Astrocyte (in vitro differentiated cells and primary cell): ENCODE data around the gene HMX1.

Experiments used
- EZH2 ChIP-seq: IDR thresholded peaks from 2 replicates; pipeline ENCODE4 v1.6.1; 2012; ENCODE audit warnings: mild to moderate bottlenecking, low read length, inconsistent platforms; ENCODE audit not compliant: insufficient read depth
- TF ChIP-seq, protein P1 (sequence below): IDR thresholded peaks from 2 replicates; pipeline ENCODE4 v1.5.1; 2011; ENCODE audit warnings: low read depth, mild to moderate bottlenecking, inconsistent platforms, low read length, moderate library complexity; ENCODE audit not compliant: insufficient read depth

DNA sequence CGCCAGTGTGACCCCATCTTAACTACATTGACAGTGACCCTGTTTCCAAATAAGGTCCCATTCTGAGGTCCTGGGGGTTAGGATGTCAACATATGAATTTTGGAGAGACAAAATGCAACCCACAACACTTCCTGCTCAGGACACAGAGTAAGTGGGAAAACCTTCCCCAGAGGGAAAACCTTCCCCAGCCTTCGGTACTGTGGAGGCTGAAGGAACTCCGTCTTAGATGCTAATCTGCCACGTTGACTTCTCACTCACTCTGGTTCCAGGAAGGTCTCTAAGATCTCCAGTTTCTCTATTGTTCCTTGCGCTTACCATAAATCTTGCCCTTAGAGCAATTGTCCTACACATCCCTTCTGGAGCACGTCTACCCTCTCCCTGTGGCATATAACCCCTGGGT is 29.7 kb upstream of the HMX1 start:
- TF ChIP-seq, protein P1, sequence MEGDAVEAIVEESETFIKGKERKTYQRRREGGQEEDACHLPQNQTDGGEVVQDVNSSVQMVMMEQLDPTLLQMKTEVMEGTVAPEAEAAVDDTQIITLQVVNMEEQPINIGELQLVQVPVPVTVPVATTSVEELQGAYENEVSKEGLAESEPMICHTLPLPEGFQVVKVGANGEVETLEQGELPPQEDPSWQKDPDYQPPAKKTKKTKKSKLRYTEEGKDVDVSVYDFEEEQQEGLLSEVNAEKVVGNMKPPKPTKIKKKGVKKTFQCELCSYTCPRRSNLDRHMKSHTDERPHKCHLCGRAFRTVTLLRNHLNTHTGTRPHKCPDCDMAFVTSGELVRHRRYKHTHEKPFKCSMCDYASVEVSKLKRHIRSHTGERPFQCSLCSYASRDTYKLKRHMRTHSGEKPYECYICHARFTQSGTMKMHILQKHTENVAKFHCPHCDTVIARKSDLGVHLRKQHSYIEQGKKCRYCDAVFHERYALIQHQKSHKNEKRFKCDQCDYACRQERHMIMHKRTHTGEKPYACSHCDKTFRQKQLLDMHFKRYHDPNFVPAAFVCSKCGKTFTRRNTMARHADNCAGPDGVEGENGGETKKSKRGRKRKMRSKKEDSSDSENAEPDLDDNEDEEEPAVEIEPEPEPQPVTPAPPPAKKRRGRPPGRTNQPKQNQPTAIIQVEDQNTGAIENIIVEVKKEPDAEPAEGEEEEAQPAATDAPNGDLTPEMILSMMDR = no peak
- TF ChIP-seq EZH2 = no peak
